GM12878 (cell line): ENCODE results near the gene UBXN6. TPM values are rescaled to one million over a fixed set of nuclear protein-coding genes. Genes with fewer than 3 reads are reported as not detected.

Experiments used
- ATAC-seq: fragments of 200-7000 bp; cut with Tn5 transposase; 3 replicates; pipeline ENCODE4 v1.9.1; 2020; ENCODE audit warnings: mild to moderate bottlenecking, moderate library complexity
- BruUV-seq: library from RNA; stranded (reverse); fragments of 400-500 nt; replicated peaks from 2 replicates; lab custom pipeline; 2021; lab: Mats Ljungman, UMichigan
- CTCF ChIA-PET: fragments of 300-600 bp; sonication (Branson Sonifier 250); formaldehyde crosslinking; extraction: SDS; loops from one replicate; lab custom pipeline; 2021; ENCODE audit warnings: inconsistent platforms; lab: Yijun Ruan, JAX
- POLR2A ChIA-PET: fragments of 350-600 bp; formaldehyde crosslinking; extraction: SDS; loops from one replicate; lab custom pipeline; 2021; ENCODE audit warnings: inconsistent platforms; lab: Charles Lee
- RAD21 ChIA-PET: fragments of 300-600 bp; sonication (Branson Sonifier 250); formaldehyde crosslinking; loops from one replicate; lab custom pipeline; 2023; ENCODE audit warnings: antibody characterized with exemption; ENCODE audit not compliant: unreplicated experiment; lab: Charles Lee
- SMC1A ChIA-PET: fragments of 300-600 bp; sonication (Branson Sonifier 250); formaldehyde crosslinking; loops from one replicate; lab custom pipeline; 2023; ENCODE audit not compliant: unreplicated experiment, uncharacterized antibody; lab: Charles Lee
- DNase-seq: peaks from one replicate; pipeline ENCODE4 v3.0.0-alpha.2; 2011; ENCODE audit warnings: low read depth, low spot score
- FAIRE-seq: peaks from 3 replicates; lab custom pipeline; 2011; peaks lifted over from hg19 to GRCh38; lab: Jason Lieb, UNC
- H2AFZ ChIP-seq: 2 replicates; pipeline ENCODE4 v1.6.0; 2011; ENCODE audit warnings: low read depth, low read length, control low read depth; ENCODE audit not compliant: control insufficient read depth
- H3K27ac ChIP-seq: 2 replicates; pipeline ENCODE4 v1.5.1; 2011; ENCODE audit warnings: control low read depth; ENCODE audit not compliant: control insufficient read depth, insufficient read depth
- H3K27me3 ChIP-seq, 2 experiments: replicated peaks in 1 of 2; 2 replicates each; pipeline versions ENCODE4 v1.6.0 to v1.6.1; 2011; ENCODE audit warnings: low read length in 1 of 2; ENCODE audit not compliant: control insufficient read depth in 2 of 2, insufficient read depth in 2 of 2
- H3K36me3 ChIP-seq, 2 experiments: 2 replicates each; pipeline ENCODE4 v1.5.1; 2011; ENCODE audit warnings: low read length in 1 of 2; ENCODE audit not compliant: control insufficient read depth in 2 of 2, insufficient read depth in 2 of 2
- H3K4me1 ChIP-seq: 2 replicates; pipeline ENCODE4 v1.6.1; 2011; ENCODE audit warnings: mild to moderate bottlenecking, low read length, moderate library complexity, mixed read lengths; ENCODE audit not compliant: control insufficient read depth, insufficient read depth
- H3K4me2 ChIP-seq: 2 replicates; pipeline ENCODE4 v1.6.0; 2011; ENCODE audit warnings: control low read depth; ENCODE audit not compliant: control insufficient read depth, insufficient read depth
- H3K4me3 ChIP-seq: fragments of 200-600 bp; sonication (generic); 2 replicates; pipeline ENCODE4 v1.5.1; 2016
- H3K79me2 ChIP-seq: 2 replicates; pipeline ENCODE4 v1.6.0; 2011; ENCODE audit warnings: low read length; ENCODE audit not compliant: control insufficient read depth, insufficient read depth
- H3K9ac ChIP-seq: 2 replicates; pipeline ENCODE4 v1.8.0; 2011; ENCODE audit warnings: low read length, control low read depth, mixed read lengths; ENCODE audit not compliant: control insufficient read depth, insufficient read depth
- H3K9me3 ChIP-seq: replicated peaks from 3 replicates; pipeline ENCODE4 v1.5.1; 2011; ENCODE audit warnings: mild to moderate bottlenecking, low read length; ENCODE audit not compliant: control insufficient read depth, insufficient read depth
- H4K20me1 ChIP-seq: 2 replicates; pipeline ENCODE4 v1.6.0; 2011; ENCODE audit not compliant: control insufficient read depth, insufficient read depth
- BCLAF1 ChIP-seq: fragments of 450-650 bp; IDR thresholded peaks from 2 replicates; pipeline ENCODE4 v1.6.1; 2017; ENCODE audit warnings: antibody characterized with exemption, mild to moderate bottlenecking, moderate library complexity
- BHLHE40 ChIP-seq, 2 experiments: fragments of 450-650 bp in 1 of 2; IDR thresholded peaks; 2 replicates each; pipeline ENCODE4 v1.6.1; 2011 to 2017; ENCODE audit warnings: low read depth in 2 of 2, borderline replicate concordance in 1 of 2, improper control_type of control experiment in 1 of 2, low read length in 1 of 2, mild to moderate bottlenecking in 1 of 2
- CBX5 ChIP-seq: sonication (generic); IDR thresholded peaks from 2 replicates; pipeline ENCODE4 v1.6.1; 2016; ENCODE audit warnings: low read depth, moderate library complexity, mild to moderate bottlenecking, inconsistent platforms
- ELK1 ChIP-seq: IDR thresholded peaks from 2 replicates; pipeline ENCODE4 v1.6.1; 2012; ENCODE audit warnings: low read depth, low read length, improper control_type of control experiment
- NFXL1 ChIP-seq: fragments of 450-650 bp; IDR thresholded peaks from 2 replicates; pipeline ENCODE4 v1.6.1; 2017; ENCODE audit warnings: antibody characterized with exemption, mild to moderate bottlenecking, borderline replicate concordance
- NFYA ChIP-seq: IDR thresholded peaks from 2 replicates; pipeline ENCODE4 v1.6.1; 2011; ENCODE audit warnings: low read depth, mild to moderate bottlenecking, low read length, improper control_type of control experiment, borderline replicate concordance
- PBX3 ChIP-seq: IDR thresholded peaks from 2 replicates; pipeline ENCODE4 v1.6.1; 2011; ENCODE audit warnings: mild to moderate bottlenecking, low read depth, low read length, moderate library complexity; ENCODE audit not compliant: insufficient replicate concordance
- PKNOX1 ChIP-seq: fragments of 450-650 bp; IDR thresholded peaks from 2 replicates; pipeline ENCODE4 v1.6.1; 2016; ENCODE audit warnings: mild to moderate bottlenecking
- SKIL ChIP-seq: fragments of 450-650 bp; IDR thresholded peaks from 2 replicates; pipeline ENCODE4 v1.6.1; 2017; ENCODE audit warnings: mild to moderate bottlenecking, low read depth, inconsistent platforms; ENCODE audit not compliant: poor library complexity, severe bottlenecking
- SP1 ChIP-seq: IDR thresholded peaks from one replicate; pipeline ENCODE4 v1.6.1; 2011; ENCODE audit warnings: low read depth, low read length
- STAT3 ChIP-seq: IDR thresholded peaks from 2 replicates; pipeline ENCODE4 v1.6.1; 2011; ENCODE audit warnings: low read depth, low read length, improper control_type of control experiment
- TBL1XR1 ChIP-seq: IDR thresholded peaks from 2 replicates; pipeline ENCODE4 v1.6.1; 2012; ENCODE audit warnings: low read depth, low read length, improper control_type of control experiment
- YY1 ChIP-seq: IDR thresholded peaks from 2 replicates; pipeline ENCODE4 v1.6.1; 2011; ENCODE audit warnings: low read depth, mild to moderate bottlenecking, low read length
- ZSCAN29 ChIP-seq: fragments of 450-650 bp; IDR thresholded peaks from 2 replicates; pipeline ENCODE4 v1.6.1; 2017; ENCODE audit warnings: mild to moderate bottlenecking, moderate library complexity
- WGBS: methylation state at CpG from one replicate; pipeline ENCODE4 v1.1.6; 2016; ENCODE audit warnings: low lambda C conversion rate; ENCODE audit not compliant: insufficient replicate concordance, insufficient coverage; ENCODE audit errors: missing lambda C conversion rate; 5-methylcytosine and 5-hydroxymethylcytosine counted together
- in situ Hi-C: fragments of 300-500 bp; cut with MboI; formaldehyde crosslinking; loops from 9 replicates; pipeline ENCODE4 v1.14.3; 2018; ENCODE audit warnings: mixed read lengths
- intact Hi-C: fragments of 100-400 bp; cut with micrococcal nuclease; formaldehyde crosslinking; loops from one replicate; pipeline ENCODE4 v1.14.2; 2022; ENCODE audit not compliant: unreplicated experiment
- polyA plus RNA-seq, 11 experiments: library from polyadenylated mRNA; depleted of rRNA in 4 of 11; unstranded in 6 of 11; stranded (reverse) in 5 of 11; fragments of >200 nt; fragmentation: Nextera tagmentation in 4 of 11; fragmentation: Illumina TruSeq in 1 of 11; extraction: Ambion mirVana in 4 of 11; extraction: Trizol in 1 of 11; gene quantifications; 1 replicate in 1 of 11; 2 replicates in 10 of 11; pipeline versions ENCODE4 v1.2.1 to v1.2.3, GENCODE V29; 2011 to 2016; ENCODE audit warnings: inconsistent platforms in 2 of 11, missing spikeins in 2 of 11, low read depth in 1 of 11
- total RNA-seq, 4 experiments: library from RNA; depleted of rRNA in 3 of 4; stranded (reverse); fragments of >200 nt in 3 of 4; fragmentation: Illumina TruSeq in 1 of 4; extraction: Trizol in 1 of 4; gene quantifications; 2 replicates each; pipeline versions ENCODE4 v1.2.1 to v1.2.3, GENCODE V29; 2013 to 2021

The UBXN6 gene
- total and polyA plus RNA-seq, 10 of the 15 experiments (the other 5 are each of a cell fraction or from before 2014, with no cell fraction given), result 0.47 to 50.8 (median 13.0) TPM

GRCh38 chr19:4434391-4434790 is 23.2 kb downstream of the UBXN6 start:
- peaks cover 22 to 37% of the 10 kb centered on the region in 2 experiments for H3K36me3 ChIP-seq
- CTCF ChIA-PET, result no interaction called here
- no peaks in the 10 kb centered on the region for H3K79me2 ChIP-seq
- DNase-seq (no peak), ATAC-seq (no peak), FAIRE-seq (no peak)
- POLR2A ChIA-PET, result interaction anchor here (0.9 kb wide), 1 partner anchor 34 kb away, joined by 3 read pairs; the partner anchor contains the start of gene SH3GL1
- RAD21 ChIA-PET, result no interaction called here
- H4K20me1 ChIP-seq, result no peaks in the 10 kb centered on the region
- in situ Hi-C loops (no loop called here), intact Hi-C loops (no loop called here)
- no peak overlapping the region for H3K4me3 ChIP-seq
- WGBS, result 94% methylated on average over 9 of the region's 9 CpGs
- no peak overlapping the region for H2AFZ ChIP-seq
- no peak overlapping the region for H3K27ac ChIP-seq
- no peaks in the 10 kb centered on the region for H3K27me3 ChIP-seq
- peaks cover 21% of the 10 kb centered on the region for H3K4me1 ChIP-seq
- no peak overlapping the region for H3K4me2 ChIP-seq
- no peaks in the 10 kb centered on the region for H3K9me3 ChIP-seq
- no TSS peak for BruUV-seq
- SMC1A ChIA-PET, result no interaction called here
- no peak overlapping the region for H3K9ac ChIP-seq
- TF ChIP-seq ZSCAN29, result no peak
- TF ChIP-seq BHLHE40 (IDR thresholded peaks at IDR 0.05; ENCODE audit: borderline replicate concordance in 1 of 2, low read depth in 2 of 2, low read length in 1 of 2), result no peak
- TF ChIP-seq STAT3, result no peak
- TF ChIP-seq NFXL1, result no peak
- no peak for TF ChIP-seq SP1
- no peak for TF ChIP-seq PKNOX1
- no peak for TF ChIP-seq SKIL
- TF ChIP-seq NFYA, result no peak
- no peak for TF ChIP-seq TBL1XR1
- TF ChIP-seq YY1, result no peak
- no peak for TF ChIP-seq ELK1
- TF ChIP-seq BCLAF1, result no peak
- TF ChIP-seq PBX3, result no peak
- TF ChIP-seq CBX5, result no peak
